WTC11 (cell line): ENCODE results near the gene UCKL1.

ENCODE experiments used
- CREB1 ChIP-seq: sonication (generic); formaldehyde crosslinking; IDR thresholded peaks from 2 replicates; pipeline ENCODE4 v1.8.0; 2023; ENCODE audit warnings: mild to moderate bottlenecking, missing genetic modification reagents
- ETV6 ChIP-seq: sonication (generic); formaldehyde crosslinking; IDR thresholded peaks from 2 replicates; pipeline ENCODE4 v1.8.1; 2022; ENCODE audit warnings: mild to moderate bottlenecking, missing genetic modification reagents
- JUN ChIP-seq: sonication (generic); formaldehyde crosslinking; IDR thresholded peaks from 2 replicates; pipeline ENCODE4 v1.8.0; 2023; ENCODE audit warnings: mild to moderate bottlenecking, missing genetic modification reagents
- KAT7 ChIP-seq: sonication (generic); formaldehyde crosslinking; IDR thresholded peaks from 2 replicates; pipeline ENCODE4 v1.8.1; 2023; ENCODE audit warnings: missing genetic modification reagents, mild to moderate bottlenecking, borderline replicate concordance
- MXD4 ChIP-seq: fragments of 250-450 bp; sonication (Bioruptor Pico); IDR thresholded peaks from 2 replicates; pipeline ENCODE4 v1.8.0; 2021; ENCODE audit warnings: mild to moderate bottlenecking, moderate library complexity, borderline replicate concordance
- ZNF121 ChIP-seq: sonication (generic); formaldehyde crosslinking; IDR thresholded peaks from 2 replicates; pipeline ENCODE4 v1.8.0; 2023; ENCODE audit warnings: missing genetic modification reagents
- ZNF263 ChIP-seq: sonication (generic); formaldehyde crosslinking; IDR thresholded peaks from 2 replicates; pipeline ENCODE4 v1.8.1; 2022; ENCODE audit warnings: low read depth, mild to moderate bottlenecking, moderate library complexity, missing genetic modification reagents
- ZNF423 ChIP-seq: fragments of 250-450 bp; sonication (Bioruptor Pico); IDR thresholded peaks from 2 replicates; pipeline ENCODE4 v2.1.2; 2022; ENCODE audit warnings: mild to moderate bottlenecking, moderate library complexity
- TF ChIP-seq, protein P1 (sequence below): fragments of 200-600 bp; IDR thresholded peaks from 2 replicates; pipeline ENCODE4 v1.8.0; 2022; ENCODE audit warnings: antibody characterized with exemption
- TF ChIP-seq, protein P2 (sequence below): sonication (generic); formaldehyde crosslinking; IDR thresholded peaks from 2 replicates; pipeline ENCODE4 v1.8.1; 2023; ENCODE audit warnings: mild to moderate bottlenecking, moderate library complexity, missing genetic modification reagents
- TF ChIP-seq, protein P3 (sequence below): sonication (generic); formaldehyde crosslinking; IDR thresholded peaks from 2 replicates; pipeline ENCODE4 v1.8.0; 2022; ENCODE audit warnings: mild to moderate bottlenecking, missing genetic modification reagents
- TF ChIP-seq, protein P4 (sequence below): sonication (generic); formaldehyde crosslinking; IDR thresholded peaks from 2 replicates; pipeline ENCODE4 v1.8.1; 2023; ENCODE audit warnings: mild to moderate bottlenecking, missing genetic modification reagents
- TF ChIP-seq, protein P5 (sequence below): fragments of 250-450 bp; sonication (Bioruptor Pico); conservative IDR thresholded peaks from 2 replicates; pipeline ENCODE4 v1.9.0; 2021; ENCODE audit warnings: mild to moderate bottlenecking
- TF ChIP-seq, protein P6 (sequence below): sonication (generic); formaldehyde crosslinking; IDR thresholded peaks from 2 replicates; pipeline ENCODE4 v1.8.1; 2023; ENCODE audit warnings: mild to moderate bottlenecking, missing genetic modification reagents, moderate library complexity

DNA sequence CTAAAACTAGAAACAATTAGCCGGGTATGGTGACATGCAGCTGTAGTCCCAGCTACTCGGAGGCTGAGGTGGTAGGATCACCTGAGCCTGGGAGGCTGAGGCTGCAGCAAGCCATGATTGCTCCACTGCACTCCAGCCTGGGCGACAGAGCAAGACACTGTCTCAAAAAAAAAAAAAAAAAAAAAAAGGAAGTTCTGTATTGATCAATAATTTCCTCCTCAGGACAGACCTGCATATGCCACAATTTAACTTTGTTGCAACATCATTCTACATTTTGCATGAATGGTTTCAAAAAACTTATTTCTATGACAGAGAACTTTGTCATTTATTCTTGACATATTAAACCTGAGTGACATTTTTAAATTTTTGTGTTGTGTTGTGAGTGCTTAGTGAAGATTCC lies 55.8 kb downstream of the UCKL1 start:
- TF ChIP-seq KAT7 = no peak
- TF ChIP-seq, protein P1, sequence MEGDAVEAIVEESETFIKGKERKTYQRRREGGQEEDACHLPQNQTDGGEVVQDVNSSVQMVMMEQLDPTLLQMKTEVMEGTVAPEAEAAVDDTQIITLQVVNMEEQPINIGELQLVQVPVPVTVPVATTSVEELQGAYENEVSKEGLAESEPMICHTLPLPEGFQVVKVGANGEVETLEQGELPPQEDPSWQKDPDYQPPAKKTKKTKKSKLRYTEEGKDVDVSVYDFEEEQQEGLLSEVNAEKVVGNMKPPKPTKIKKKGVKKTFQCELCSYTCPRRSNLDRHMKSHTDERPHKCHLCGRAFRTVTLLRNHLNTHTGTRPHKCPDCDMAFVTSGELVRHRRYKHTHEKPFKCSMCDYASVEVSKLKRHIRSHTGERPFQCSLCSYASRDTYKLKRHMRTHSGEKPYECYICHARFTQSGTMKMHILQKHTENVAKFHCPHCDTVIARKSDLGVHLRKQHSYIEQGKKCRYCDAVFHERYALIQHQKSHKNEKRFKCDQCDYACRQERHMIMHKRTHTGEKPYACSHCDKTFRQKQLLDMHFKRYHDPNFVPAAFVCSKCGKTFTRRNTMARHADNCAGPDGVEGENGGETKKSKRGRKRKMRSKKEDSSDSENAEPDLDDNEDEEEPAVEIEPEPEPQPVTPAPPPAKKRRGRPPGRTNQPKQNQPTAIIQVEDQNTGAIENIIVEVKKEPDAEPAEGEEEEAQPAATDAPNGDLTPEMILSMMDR = no peak
- no peak for TF ChIP-seq MXD4 (CRISPR knock-in tag)
- TF ChIP-seq ZNF263 = no peak
- TF ChIP-seq, protein P2, sequence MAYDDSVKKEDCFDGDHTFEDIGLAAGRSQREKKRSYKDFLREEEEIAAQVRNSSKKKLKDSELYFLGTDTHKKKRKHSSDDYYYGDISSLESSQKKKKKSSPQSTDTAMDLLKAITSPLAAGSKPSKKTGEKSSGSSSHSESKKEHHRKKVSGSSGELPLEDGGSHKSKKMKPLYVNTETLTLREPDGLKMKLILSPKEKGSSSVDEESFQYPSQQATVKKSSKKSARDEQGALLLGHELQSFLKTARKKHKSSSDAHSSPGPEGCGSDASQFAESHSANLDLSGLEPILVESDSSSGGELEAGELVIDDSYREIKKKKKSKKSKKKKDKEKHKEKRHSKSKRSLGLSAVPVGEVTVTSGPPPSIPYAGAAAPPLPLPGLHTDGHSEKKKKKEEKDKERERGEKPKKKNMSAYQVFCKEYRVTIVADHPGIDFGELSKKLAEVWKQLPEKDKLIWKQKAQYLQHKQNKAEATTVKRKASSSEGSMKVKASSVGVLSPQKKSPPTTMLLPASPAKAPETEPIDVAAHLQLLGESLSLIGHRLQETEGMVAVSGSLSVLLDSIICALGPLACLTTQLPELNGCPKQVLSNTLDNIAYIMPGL (CRISPR knock-in tag) = no peak
- TF ChIP-seq ETV6 = no peak
- TF ChIP-seq, protein P3, sequence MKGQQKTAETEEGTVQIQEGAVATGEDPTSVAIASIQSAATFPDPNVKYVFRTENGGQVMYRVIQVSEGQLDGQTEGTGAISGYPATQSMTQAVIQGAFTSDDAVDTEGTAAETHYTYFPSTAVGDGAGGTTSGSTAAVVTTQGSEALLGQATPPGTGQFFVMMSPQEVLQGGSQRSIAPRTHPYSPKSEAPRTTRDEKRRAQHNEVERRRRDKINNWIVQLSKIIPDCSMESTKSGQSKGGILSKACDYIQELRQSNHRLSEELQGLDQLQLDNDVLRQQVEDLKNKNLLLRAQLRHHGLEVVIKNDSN (CRISPR knock-in tag) = no peak
- TF ChIP-seq ZNF121 (CRISPR knock-in tag) = 0 out of 2 replicates have a peak, but pooled peaks have one; percentile 28
- TF ChIP-seq, protein P4, sequence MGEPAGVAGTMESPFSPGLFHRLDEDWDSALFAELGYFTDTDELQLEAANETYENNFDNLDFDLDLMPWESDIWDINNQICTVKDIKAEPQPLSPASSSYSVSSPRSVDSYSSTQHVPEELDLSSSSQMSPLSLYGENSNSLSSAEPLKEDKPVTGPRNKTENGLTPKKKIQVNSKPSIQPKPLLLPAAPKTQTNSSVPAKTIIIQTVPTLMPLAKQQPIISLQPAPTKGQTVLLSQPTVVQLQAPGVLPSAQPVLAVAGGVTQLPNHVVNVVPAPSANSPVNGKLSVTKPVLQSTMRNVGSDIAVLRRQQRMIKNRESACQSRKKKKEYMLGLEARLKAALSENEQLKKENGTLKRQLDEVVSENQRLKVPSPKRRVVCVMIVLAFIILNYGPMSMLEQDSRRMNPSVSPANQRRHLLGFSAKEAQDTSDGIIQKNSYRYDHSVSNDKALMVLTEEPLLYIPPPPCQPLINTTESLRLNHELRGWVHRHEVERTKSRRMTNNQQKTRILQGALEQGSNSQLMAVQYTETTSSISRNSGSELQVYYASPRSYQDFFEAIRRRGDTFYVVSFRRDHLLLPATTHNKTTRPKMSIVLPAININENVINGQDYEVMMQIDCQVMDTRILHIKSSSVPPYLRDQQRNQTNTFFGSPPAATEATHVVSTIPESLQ = no peak
- TF ChIP-seq, protein P5, sequence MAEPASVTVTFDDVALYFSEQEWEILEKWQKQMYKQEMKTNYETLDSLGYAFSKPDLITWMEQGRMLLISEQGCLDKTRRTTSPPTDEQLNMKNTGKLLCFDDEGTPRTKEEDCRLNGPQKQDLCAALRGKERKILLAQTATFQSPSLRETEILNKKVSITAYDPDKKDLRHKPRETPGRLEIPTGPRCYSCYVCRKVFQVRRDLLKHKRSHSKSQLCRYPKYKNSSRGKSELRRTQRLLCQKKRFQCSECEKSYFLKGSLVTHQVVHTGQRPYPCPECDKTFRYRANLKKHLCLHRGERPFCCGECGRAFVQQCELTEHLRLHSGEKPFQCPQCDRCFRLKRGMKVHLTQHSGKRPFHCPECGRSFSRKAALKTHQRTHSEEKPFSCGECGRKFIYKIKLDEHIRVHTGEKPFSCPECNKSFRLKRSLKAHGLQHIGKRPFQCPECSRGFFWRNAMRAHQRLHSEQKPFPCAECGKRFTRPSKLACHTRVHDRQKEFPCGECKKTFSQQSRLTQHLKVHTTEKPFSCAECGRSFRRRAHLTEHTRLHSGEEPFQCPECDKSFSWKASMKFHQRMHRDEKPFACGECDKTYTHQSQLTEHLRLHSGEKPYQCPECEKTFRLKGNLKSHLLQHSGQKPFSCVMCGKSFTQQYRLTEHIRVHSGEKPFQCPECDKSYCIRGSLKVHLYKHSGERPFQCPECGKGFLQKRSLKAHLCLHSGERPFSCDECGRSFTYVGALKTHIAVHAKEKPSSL (CRISPR knock-in tag) = no peak
- TF ChIP-seq ZNF423 = no peak
- TF ChIP-seq JUN (CRISPR knock-in tag) = no peak
- TF ChIP-seq CREB1 (CRISPR knock-in tag) = no peak
- TF ChIP-seq, protein P6, sequence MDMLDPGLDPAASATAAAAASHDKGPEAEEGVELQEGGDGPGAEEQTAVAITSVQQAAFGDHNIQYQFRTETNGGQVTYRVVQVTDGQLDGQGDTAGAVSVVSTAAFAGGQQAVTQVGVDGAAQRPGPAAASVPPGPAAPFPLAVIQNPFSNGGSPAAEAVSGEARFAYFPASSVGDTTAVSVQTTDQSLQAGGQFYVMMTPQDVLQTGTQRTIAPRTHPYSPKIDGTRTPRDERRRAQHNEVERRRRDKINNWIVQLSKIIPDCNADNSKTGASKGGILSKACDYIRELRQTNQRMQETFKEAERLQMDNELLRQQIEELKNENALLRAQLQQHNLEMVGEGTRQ (CRISPR knock-in tag) = no peak
